AG10803 (cell line): ENCODE results near the gene SPIB.

Experiments used
- DNase-seq: peaks from one replicate; pipeline ENCODE4 v3.0.0; 2010; ENCODE audit warnings: low read depth
- H3K4me3 ChIP-seq: 2 replicates; pipeline ENCODE4 v1.5.1; 2011; ENCODE audit warnings: mild to moderate bottlenecking, low read length, control low read depth
- CTCF ChIP-seq: conservative IDR thresholded peaks from 2 replicates; pipeline ENCODE4 v1.5.1; 2011; ENCODE audit warnings: mild to moderate bottlenecking, low read length, control low read depth, inconsistent platforms

SPIB gene

DNA sequence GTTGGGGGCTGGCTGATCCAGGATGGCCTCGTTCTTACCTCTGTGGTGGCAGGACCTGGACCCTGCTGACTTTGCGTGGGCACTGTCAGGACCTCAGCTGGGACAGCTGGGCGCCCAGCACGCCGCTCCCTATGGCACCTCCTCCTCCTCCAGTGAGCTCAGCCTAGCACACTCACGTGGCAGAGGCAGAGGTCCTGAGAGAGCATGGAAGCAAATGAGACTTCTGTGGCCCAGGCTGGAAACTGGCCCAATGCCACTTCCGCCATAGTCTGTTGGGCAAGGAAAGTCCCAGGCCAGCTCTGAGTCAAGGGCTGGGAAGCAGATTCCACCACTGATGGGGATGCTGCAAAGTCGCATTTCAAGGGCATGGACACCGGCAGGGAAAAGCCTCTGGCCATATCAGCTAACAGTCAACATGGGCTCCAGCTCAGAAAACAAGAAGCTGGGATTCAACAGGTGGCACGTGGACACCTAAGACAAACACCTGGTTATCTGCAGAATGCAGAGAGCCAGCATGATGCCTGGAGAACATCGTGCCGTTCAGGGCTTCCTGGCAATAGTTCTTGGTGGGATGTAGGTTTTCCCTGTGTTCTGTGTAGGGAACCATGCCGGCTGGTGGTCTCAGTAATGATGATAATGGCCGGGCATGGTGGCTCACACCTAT is 30.6 kb downstream of the SPIB start:
- no peak overlapping the region for H3K4me3 ChIP-seq
- no peak for DNase-seq
- TF ChIP-seq CTCF = no peak

GRCh38 chr19:50450369-50451222 is 31.9 kb downstream of the SPIB start:
- H3K4me3 ChIP-seq = no peak overlapping the region
- no peak for DNase-seq
- TF ChIP-seq CTCF = no peak

DNA sequence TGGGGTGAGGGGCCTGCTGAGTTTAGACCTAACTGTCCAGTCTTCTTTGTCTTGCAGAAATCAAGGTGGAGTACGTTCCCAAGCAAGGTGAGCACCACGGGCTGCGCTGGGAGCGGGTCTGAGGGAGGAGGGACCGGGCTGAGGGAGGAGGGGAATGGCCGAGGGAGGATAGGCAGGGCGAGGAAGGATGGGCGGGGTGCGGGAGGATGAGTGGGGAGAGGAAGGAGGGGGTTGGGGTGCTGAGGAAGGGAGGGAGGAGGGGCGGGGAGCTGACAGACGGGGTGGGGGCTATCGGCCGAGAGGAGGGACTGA is 32.4 kb downstream of the SPIB start:
- H3K4me3 ChIP-seq = no peak overlapping the region
- no peak for DNase-seq
- TF ChIP-seq CTCF = no peak

- H3K4me3 ChIP-seq = no peak overlapping the region
- no peak for DNase-seq
- no peak for TF ChIP-seq CTCF
These were observed 34.5 kb downstream of the SPIB start for GRCh38 chr19:50453243-50453642.

DNA sequence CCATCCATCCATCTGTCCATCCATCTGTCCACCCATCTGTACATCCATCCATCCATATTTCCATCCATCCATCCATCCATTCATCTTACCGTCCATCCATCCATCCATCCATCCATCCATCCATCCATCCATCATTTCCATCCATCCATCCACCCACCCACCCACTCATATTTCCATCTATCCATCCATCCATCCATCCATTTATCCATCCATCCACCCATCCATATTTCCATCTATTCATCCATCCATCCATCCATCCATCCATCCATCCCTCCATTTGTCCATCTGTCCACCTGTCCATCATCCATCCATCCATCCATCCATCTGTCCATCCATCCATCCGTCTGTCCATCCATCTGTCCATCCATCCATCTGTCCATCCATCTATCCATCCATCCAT is 37.3 kb downstream of the SPIB start:
- DNase-seq = no peak
- no peak for TF ChIP-seq CTCF
- no peak overlapping the region for H3K4me3 ChIP-seq

- no peak overlapping the region for H3K4me3 ChIP-seq
- no peak for DNase-seq
- no peak for TF ChIP-seq CTCF
These were observed 38.6 kb downstream of the SPIB start for GRCh38 chr19:50457300-50457699.

DNA sequence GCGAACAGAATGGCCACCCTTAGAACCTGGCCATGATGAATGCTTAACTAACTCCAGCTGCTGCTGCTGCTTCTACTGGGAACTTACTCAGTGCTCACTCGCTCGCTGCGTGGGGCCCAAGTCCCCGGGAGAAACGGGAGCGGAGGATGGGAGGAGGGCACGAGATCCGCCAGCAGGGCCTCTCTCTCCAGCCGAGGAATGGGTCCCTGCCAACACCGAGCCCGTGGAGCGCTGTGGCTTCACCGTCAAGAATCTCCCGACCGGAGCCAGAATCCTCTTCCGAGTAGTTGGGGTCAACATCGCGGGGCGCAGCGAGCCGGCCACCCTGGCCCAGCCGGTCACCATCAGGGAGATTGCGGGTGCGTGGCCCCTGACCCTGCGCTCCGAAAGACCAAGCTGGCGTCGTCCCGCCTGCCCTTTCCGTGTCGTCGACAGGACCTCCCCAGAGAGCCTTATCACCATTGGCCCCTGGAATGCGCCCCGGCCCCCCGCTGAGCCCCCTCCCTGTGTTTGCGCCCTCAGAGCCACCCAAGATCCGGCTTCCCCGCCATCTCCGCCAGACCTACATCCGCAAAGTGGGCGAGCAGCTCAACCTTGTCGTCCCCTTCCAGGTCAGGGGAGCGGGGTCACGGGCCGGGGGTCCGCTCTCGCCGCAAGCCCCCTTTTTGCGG is 39.8 kb downstream of the SPIB start:
- peak; percentile 39 for DNase-seq
- no peak overlapping the region; the same call in 1 of the 2 replicates for H3K4me3 ChIP-seq
- TF ChIP-seq CTCF = no peak
